Measurements from ENCODE around the gene CCL22. TPM values are rescaled to one million over a fixed set of nuclear protein-coding genes. Genes with fewer than 3 reads are reported as not detected.

CCL22 gene
- total RNA-seq, 2 donors from 2014 or later, result 0.51 TPM; not detected in 1

GRCh38 chr16:57329718-57330327 is 28.8 kb upstream of the CCL22 start:
- Histone ChIP-seq H3K9me3 (no peaks in the 10 kb centered on the region), H3K4me3 (no peak overlapping the region), H3K27ac (no peak overlapping the region), H3K4me1 (replicated peaks) (no peaks in the 10 kb centered on the region), H3K27me3 (replicated peaks; ENCODE audit: insufficient read depth) (no peaks in the 10 kb centered on the region), H3K36me3 (no peaks in the 10 kb centered on the region)
- TF ChIP-seq CTCF (IDR thresholded peaks at IDR 0.05) (no peak), POLR2AphosphoS5 (IDR thresholded peaks at IDR 0.05) (no peak), POLR2A (IDR thresholded peaks at IDR 0.05) (no peak)
- 85% methylated on average over 8 of the region's 8 CpGs for WGBS
- intact Hi-C loops (cut with DNase I), result no loop called here
- DNase-seq (ENCODE audit: low spot score), result no peak

GRCh38 chr16:57331355-57331754 is 27.2 kb upstream of the CCL22 start:
- DNase-seq (ENCODE audit: low spot score), result no peak
- Histone ChIP-seq H3K4me3 (no peak overlapping the region), H3K9me3 (no peaks in the 10 kb centered on the region), H3K4me1 (replicated peaks) (no peaks in the 10 kb centered on the region), H3K36me3 (no peaks in the 10 kb centered on the region), H3K27ac (no peak overlapping the region), H3K27me3 (replicated peaks; ENCODE audit: insufficient read depth) (no peaks in the 10 kb centered on the region)
- 89% methylated on average over 3 of the region's 3 CpGs for WGBS
- intact Hi-C loops (cut with DNase I), result no loop called here
- TF ChIP-seq POLR2A (IDR thresholded peaks at IDR 0.05) (no peak), CTCF (IDR thresholded peaks at IDR 0.05) (no peak), POLR2AphosphoS5 (IDR thresholded peaks at IDR 0.05) (no peak)

GRCh38 chr16:57333402-57333801 is 25.2 kb upstream of the CCL22 start:
- no peak overlapping the region for H3K4me3 ChIP-seq
- TF ChIP-seq POLR2AphosphoS5 (IDR thresholded peaks at IDR 0.05) (no peak), POLR2A (IDR thresholded peaks at IDR 0.05) (no peak), CTCF (IDR thresholded peaks at IDR 0.05) (no peak)
- H3K27me3 ChIP-seq (replicated peaks; ENCODE audit: insufficient read depth), result no peaks in the 10 kb centered on the region
- H3K27ac ChIP-seq, result no peak overlapping the region
- no peaks in the 10 kb centered on the region for H3K9me3 ChIP-seq
- no peaks in the 10 kb centered on the region for H3K4me1 ChIP-seq (replicated peaks)
- intact Hi-C loops (cut with DNase I), result no loop called here
- DNase-seq (ENCODE audit: low spot score), result no peak
- WGBS, result 100% methylated on average over 1 of the region's 1 CpG
- H3K36me3 ChIP-seq, result no peaks in the 10 kb centered on the region

GRCh38 chr16:57335366-57335765 is 23.2 kb upstream of the CCL22 start:
- no peak for TF ChIP-seq POLR2AphosphoS5 (IDR thresholded peaks at IDR 0.05)
- TF ChIP-seq CTCF (IDR thresholded peaks at IDR 0.05), result no peak
- Histone ChIP-seq H3K9me3 (no peaks in the 10 kb centered on the region), H3K4me1 (replicated peaks) (no peaks in the 10 kb centered on the region), H3K27ac (no peak overlapping the region), H3K27me3 (replicated peaks; ENCODE audit: insufficient read depth) (no peaks in the 10 kb centered on the region), H3K36me3 (no peaks in the 10 kb centered on the region), H3K4me3 (no peak overlapping the region)
- 90% methylated on average over 4 of the region's 4 CpGs for WGBS
- no peak for DNase-seq (ENCODE audit: low spot score)
- intact Hi-C loops (cut with DNase I), result no loop called here

GRCh38 chr16:57341062-57341440 is 17.5 kb upstream of the CCL22 start:
- DNase-seq (ENCODE audit: low spot score), result no peak
- Histone ChIP-seq H3K27me3 (replicated peaks; ENCODE audit: insufficient read depth) (no peaks in the 10 kb centered on the region), H3K27ac (peak overlapping the region; percentile 60 to 80), H3K4me3 (no peak overlapping the region), H3K4me1 (replicated peaks) (peaks cover 5% of the 10 kb centered on the region), H3K9me3 (no peaks in the 10 kb centered on the region), H3K36me3 (no peaks in the 10 kb centered on the region)
- 51% methylated on average over 6 of the region's 6 CpGs for WGBS
- TF ChIP-seq POLR2A (IDR thresholded peaks at IDR 0.05) (no peak), CTCF (IDR thresholded peaks at IDR 0.05) (no peak), POLR2AphosphoS5 (IDR thresholded peaks at IDR 0.05) (no peak)
- intact Hi-C loops (cut with DNase I), result no loop called here

Data from prostate gland (tissue), 2 donors.